H9 (cell line): Measurements from ENCODE around the gene PDE7B. TPM values are rescaled to one million over a fixed set of nuclear protein-coding genes. Genes with fewer than 3 reads are reported as not detected.
A peak's percentile ranks its signal among the peaks of the same experiment; 100 is the strongest.

Experiments used
- DNase-seq: peaks from one replicate; pipeline ENCODE4 v3.0.0-alpha.2; 2017
- H2AFZ ChIP-seq: one replicate; pipeline ENCODE4 v1.6.1; 2013; ENCODE audit warnings: mild to moderate bottlenecking, low read length, control low read depth, moderate library complexity
- H2AK5ac ChIP-seq: 2 replicates; pipeline ENCODE4 v1.6.1; 2013; ENCODE audit warnings: low read length, control low read depth, mixed read lengths; ENCODE audit not compliant: insufficient read length
- H2BK120ac ChIP-seq: one replicate; pipeline ENCODE4 v1.6.1; 2013; ENCODE audit warnings: low read depth, mild to moderate bottlenecking, low read length, control low read depth, inconsistent platforms; ENCODE audit not compliant: poor library complexity, severe bottlenecking
- H2BK12ac ChIP-seq: 2 replicates; pipeline ENCODE4 v1.6.1; 2013; ENCODE audit warnings: low read length, control low read depth, mixed read lengths, low read depth; ENCODE audit not compliant: insufficient read length
- H2BK15ac ChIP-seq: 2 replicates; pipeline ENCODE4 v1.6.1; 2013; ENCODE audit warnings: low read depth, low read length, control low read depth
- H2BK20ac ChIP-seq: one replicate; pipeline ENCODE4 v1.6.1; 2013; ENCODE audit warnings: low read depth, mild to moderate bottlenecking, low read length, control low read depth, inconsistent platforms; ENCODE audit not compliant: poor library complexity, severe bottlenecking
- H2BK5ac ChIP-seq: 2 replicates; pipeline ENCODE4 v1.6.1; 2013; ENCODE audit warnings: low read length, control low read depth, mixed read lengths; ENCODE audit not compliant: insufficient read length
- H3K14ac ChIP-seq: 2 replicates; pipeline ENCODE4 v1.6.1; 2013; ENCODE audit warnings: low read length, control low read depth; ENCODE audit not compliant: insufficient read depth
- H3K18ac ChIP-seq: 2 replicates; pipeline ENCODE4 v1.6.1; 2013; ENCODE audit warnings: low read depth, mild to moderate bottlenecking, mixed read lengths, low read length, control low read depth; ENCODE audit not compliant: insufficient read length
- H3K23ac ChIP-seq: 2 replicates; pipeline ENCODE4 v1.6.1; 2013; ENCODE audit warnings: low read length, control low read depth, mixed read lengths, low read depth; ENCODE audit not compliant: insufficient read length
- H3K23me2 ChIP-seq: 2 replicates; pipeline ENCODE4 v1.6.1; 2013; ENCODE audit warnings: low read depth, mild to moderate bottlenecking, mixed read lengths, low read length, control low read depth; ENCODE audit not compliant: insufficient read length, poor library complexity, severe bottlenecking
- H3K27ac ChIP-seq: 2 replicates; pipeline ENCODE4 v1.5.1; 2013; ENCODE audit warnings: low read length, control low read depth, mixed read lengths, low read depth; ENCODE audit not compliant: insufficient read length
- H3K27me3 ChIP-seq: 2 replicates; pipeline ENCODE4 v1.6.1; 2013; ENCODE audit warnings: low read length, control low read depth, inconsistent platforms; ENCODE audit not compliant: insufficient read depth
- H3K4ac ChIP-seq: 2 replicates; pipeline ENCODE4 v1.6.1; 2013; ENCODE audit warnings: low read depth, mild to moderate bottlenecking, control low read depth, inconsistent platforms, low read length, moderate library complexity
- H3K4me1 ChIP-seq: 2 replicates; pipeline ENCODE4 v1.6.1; 2013; ENCODE audit warnings: low read length, control low read depth, inconsistent platforms; ENCODE audit not compliant: insufficient read depth
- H3K4me2 ChIP-seq: 2 replicates; pipeline ENCODE4 v1.6.1; 2013; ENCODE audit warnings: low read length, control low read depth, mixed read lengths; ENCODE audit not compliant: insufficient read length, insufficient read depth
- H3K56ac ChIP-seq: 2 replicates; pipeline ENCODE4 v1.6.1; 2013; ENCODE audit warnings: low read depth, mild to moderate bottlenecking, mixed read lengths, low read length, control low read depth; ENCODE audit not compliant: insufficient read length
- H3K79me1 ChIP-seq: 2 replicates; pipeline ENCODE4 v1.6.1; 2013; ENCODE audit warnings: low read depth, mild to moderate bottlenecking, moderate library complexity, low read length, control low read depth, inconsistent platforms; ENCODE audit not compliant: insufficient read depth, poor library complexity, severe bottlenecking
- H3K79me2 ChIP-seq: 2 replicates; pipeline ENCODE4 v1.6.1; 2013; ENCODE audit warnings: low read length, control low read depth, inconsistent platforms; ENCODE audit not compliant: insufficient read depth
- H3K9ac ChIP-seq: 2 replicates; pipeline ENCODE4 v1.6.1; 2013; ENCODE audit warnings: low read length, control low read depth, mixed read lengths; ENCODE audit not compliant: insufficient read length; ENCODE audit errors: extremely low read depth
- H3K9me3 ChIP-seq: one replicate; pipeline ENCODE4 v1.6.1; 2013; ENCODE audit warnings: low read depth, low read length, inconsistent platforms; ENCODE audit not compliant: control insufficient read depth
- H3T11ph ChIP-seq: one replicate; pipeline ENCODE4 v1.6.1; 2013; ENCODE audit warnings: mild to moderate bottlenecking, low read length, control low read depth, inconsistent platforms
- H4K20me1 ChIP-seq: one replicate; pipeline ENCODE4 v1.6.1; 2013; ENCODE audit not compliant: control insufficient read depth, insufficient read length, insufficient read depth
- H4K5ac ChIP-seq: 2 replicates; pipeline ENCODE4 v1.6.1; 2013; ENCODE audit warnings: low read depth, mild to moderate bottlenecking, mixed read lengths, low read length, control low read depth; ENCODE audit not compliant: insufficient read length
- H4K8ac ChIP-seq: replicated peaks from 2 replicates; pipeline ENCODE4 v1.6.1; 2013; ENCODE audit warnings: low read length, control low read depth, mixed read lengths, low read depth; ENCODE audit not compliant: insufficient read length
- H4K91ac ChIP-seq: 2 replicates; pipeline ENCODE4 v1.6.1; 2013; ENCODE audit warnings: low read depth, mild to moderate bottlenecking, moderate library complexity, mixed read lengths, low read length, control low read depth; ENCODE audit not compliant: insufficient read length
- H3K27ac Mint-ChIP-seq, 3 experiments: 2 replicates in 2 of 3; 3 replicates in 1 of 3; pipeline ENCODE4 v1.8.0; 2020 to 2021; ENCODE audit warnings: mixed read lengths in 3 of 3, mild to moderate bottlenecking in 1 of 3, moderate library complexity in 1 of 3
- H3K27me3 Mint-ChIP-seq: 2 replicates; pipeline ENCODE4 v1.8.0; 2021; ENCODE audit warnings: low read depth, mild to moderate bottlenecking, moderate library complexity, mixed read lengths
- H3K36me3 Mint-ChIP-seq, 3 experiments: 2 replicates in 2 of 3; 3 replicates in 1 of 3; pipeline ENCODE4 v1.8.0; 2020 to 2021; ENCODE audit warnings: low read depth in 3 of 3, mixed read lengths in 3 of 3; ENCODE audit not compliant: insufficient read depth in 1 of 3
- H3K4me1 Mint-ChIP-seq, 2 experiments: 2 replicates each; pipeline ENCODE4 v1.8.0; 2020; ENCODE audit warnings: mixed read lengths in 2 of 2
- H3K4me3 Mint-ChIP-seq, 2 experiments: 2 replicates in 1 of 2; 3 replicates in 1 of 2; pipeline ENCODE4 v1.8.0; 2020 to 2021; ENCODE audit warnings: mild to moderate bottlenecking in 2 of 2, mixed read lengths in 2 of 2, moderate library complexity in 1 of 2
- H3K9me3 Mint-ChIP-seq, 2 experiments: 2 replicates in 1 of 2; 3 replicates in 1 of 2; pipeline ENCODE4 v1.8.0; 2020; ENCODE audit warnings: mild to moderate bottlenecking in 2 of 2, mixed read lengths in 2 of 2, moderate library complexity in 1 of 2
- CTCF ChIP-seq: fragments of 200-600 bp; sonication (generic); conservative IDR thresholded peaks from 3 replicates; pipeline ENCODE4 v1.8.0; 2021; ENCODE audit warnings: antibody characterized with exemption, mild to moderate bottlenecking
- WGBS: extraction: QIAGEN DNeasy Blood & Tissue Kit; methylation state at CpG from one replicate; pipeline ENCODE4 v1.1.7; 2013; ENCODE audit warnings: missing lambda C conversion rate, low lambda C conversion rate, mixed read lengths; ENCODE audit not compliant: insufficient read length; ENCODE audit errors: extremely low coverage; 5-methylcytosine and 5-hydroxymethylcytosine counted together
- total RNA-seq: library from RNA; stranded (reverse); gene quantifications from 2 replicates; pipeline ENCODE4 v1.2.1, GENCODE V29; 2021

PDE7B gene
- total RNA-seq, 1 experiment from 2014 or later = not detected

DNA sequence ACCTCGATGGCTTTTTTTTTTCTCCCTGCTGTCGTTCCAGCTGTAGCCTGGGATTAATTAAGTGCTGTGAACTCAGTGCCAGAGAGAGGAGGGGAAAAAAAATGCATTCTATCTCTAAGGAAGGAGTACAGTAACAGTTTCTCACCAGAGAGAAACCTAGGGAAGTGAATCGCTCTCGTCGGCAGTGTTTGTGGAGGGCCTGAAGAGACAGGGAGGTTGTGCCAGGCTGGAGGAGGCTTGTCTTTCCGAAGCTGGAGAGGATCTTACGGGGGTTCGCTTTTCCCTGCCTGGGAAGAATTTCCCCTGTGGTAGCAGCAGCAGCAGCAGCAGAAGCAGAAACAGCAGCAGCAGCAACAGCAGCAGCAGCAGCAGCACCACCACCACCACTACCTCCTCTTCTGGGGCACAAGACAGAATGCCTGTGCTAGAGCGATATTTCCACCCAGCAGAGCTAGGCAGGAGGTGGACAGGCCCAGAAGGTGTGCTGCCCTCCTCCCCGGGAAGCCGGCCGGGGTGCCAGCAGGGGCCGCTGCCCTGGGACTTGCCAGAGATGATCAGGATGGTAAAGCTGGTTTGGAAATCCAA is 186.5 kb downstream of the PDE7B start:
- Histone ChIP-seq H4K8ac (no peak overlapping the region), H3K4ac (no peak overlapping the region), H2BK20ac (no peak overlapping the region), H3K27me3 (no peaks in the 10 kb centered on the region), H3K4me2 (no peak overlapping the region), H3K18ac (no peak overlapping the region), H2BK12ac (no peak overlapping the region), H3K23ac (no peak overlapping the region), H3K79me2 (no peaks in the 10 kb centered on the region), H4K20me1 (no peaks in the 10 kb centered on the region), H2BK5ac (no peak overlapping the region), H4K5ac (no peak overlapping the region), H3K27ac (no peak overlapping the region), H2AK5ac (no peak overlapping the region), H3K14ac (no peak overlapping the region), H3T11ph (no peak overlapping the region), H3K56ac (no peak overlapping the region), H3K9ac (no peak overlapping the region), H2AFZ (no peak overlapping the region), H3K9me3 (no peaks in the 10 kb centered on the region), H2BK15ac (no peak overlapping the region), H3K4me1 (no peaks in the 10 kb centered on the region), H2BK120ac (no peak overlapping the region), H4K91ac (no peak overlapping the region), H3K79me1 (no peaks in the 10 kb centered on the region), H3K23me2 (no peaks in the 10 kb centered on the region)
- no peak overlapping the region for H3K4me3 Mint-ChIP-seq
- H3K36me3 Mint-ChIP-seq = no peaks in the 10 kb centered on the region
- no peaks in the 10 kb centered on the region for H3K9me3 Mint-ChIP-seq
- H3K4me1 Mint-ChIP-seq = peaks cover 6 to 9% of the 10 kb centered on the region in 2 experiments
- no CpG with 5 or more reads among the region's 13 CpGs for WGBS
- TF ChIP-seq CTCF = no peak
- peak overlapping the region in 2 of 3 experiments; percentile 31 to 64; a peak in 2 of 7 replicates for H3K27ac Mint-ChIP-seq
- no peaks in the 10 kb centered on the region for H3K27me3 Mint-ChIP-seq
- peak; percentile 30 for DNase-seq
